ENCODE results near the gene MED8. TPM values are rescaled to one million over a fixed set of nuclear protein-coding genes. Genes with fewer than 3 reads are reported as not detected.
"Not testable (repeated sequence)": the region's sequence is repeated elsewhere in the genome, so short reads cannot be mapped to it uniquely, and the experiment has no call there.

The MED8 gene
- total RNA-seq, 1 experiment from 2014 or later, result 36.0 TPM

DNA sequence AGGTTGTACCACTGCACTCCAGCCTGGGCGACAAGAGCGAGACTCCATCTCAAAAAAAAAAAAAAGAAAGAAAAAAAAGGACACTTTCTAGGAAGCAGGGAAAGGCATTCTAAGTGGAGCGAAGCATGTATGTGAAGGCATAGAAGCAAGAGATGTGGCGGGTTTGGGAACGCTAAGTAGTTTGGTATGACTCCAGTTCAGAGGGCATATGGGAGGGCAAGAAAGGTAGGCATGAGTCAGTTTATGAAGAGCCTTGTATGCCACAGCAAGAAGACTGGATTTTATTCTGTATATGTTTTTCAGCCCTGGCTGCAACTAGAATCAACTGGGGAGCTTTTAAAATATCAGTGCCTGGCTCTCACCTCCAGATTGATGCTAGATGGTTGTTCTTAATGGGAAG is 17.4 kb downstream of the MED8 start (continued):
- TF ChIP-seq, protein P1, sequence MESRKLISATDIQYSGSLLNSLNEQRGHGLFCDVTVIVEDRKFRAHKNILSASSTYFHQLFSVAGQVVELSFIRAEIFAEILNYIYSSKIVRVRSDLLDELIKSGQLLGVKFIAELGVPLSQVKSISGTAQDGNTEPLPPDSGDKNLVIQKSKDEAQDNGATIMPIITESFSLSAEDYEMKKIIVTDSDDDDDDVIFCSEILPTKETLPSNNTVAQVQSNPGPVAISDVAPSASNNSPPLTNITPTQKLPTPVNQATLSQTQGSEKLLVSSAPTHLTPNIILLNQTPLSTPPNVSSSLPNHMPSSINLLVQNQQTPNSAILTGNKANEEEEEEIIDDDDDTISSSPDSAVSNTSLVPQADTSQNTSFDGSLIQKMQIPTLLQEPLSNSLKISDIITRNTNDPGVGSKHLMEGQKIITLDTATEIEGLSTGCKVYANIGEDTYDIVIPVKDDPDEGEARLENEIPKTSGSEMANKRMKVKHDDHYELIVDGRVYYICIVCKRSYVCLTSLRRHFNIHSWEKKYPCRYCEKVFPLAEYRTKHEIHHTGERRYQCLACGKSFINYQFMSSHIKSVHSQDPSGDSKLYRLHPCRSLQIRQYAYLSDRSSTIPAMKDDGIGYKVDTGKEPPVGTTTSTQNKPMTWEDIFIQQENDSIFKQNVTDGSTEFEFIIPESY (IDR thresholded peaks at IDR 0.05; ENCODE audit: extremely low read depth, insufficient replicate concordance, low read length), result no peak

- Histone ChIP-seq H3K9me2 (ENCODE audit: insufficient read depth) (no peaks in the 10 kb centered on the region), H3K4me3 (replicated peaks in 1 of 2; ENCODE audit: low read depth in 1 of 2, low read length in 2 of 2) (no peak overlapping the region), H3K9ac (ENCODE audit: low read length) (0 out of 2 replicates have a peak overlapping the region, but pooled peaks have one; percentile 15), H3K27ac (ENCODE audit: low read depth, low read length) (peak overlapping the region; percentile 93), H3K79me2 (ENCODE audit: insufficient read depth, low read length) (peaks cover 40% of the 10 kb centered on the region), H2AFZ (ENCODE audit: low read depth, low read length, poor library complexity, severe bottlenecking) (no peak overlapping the region), H3K36me3 (ENCODE audit: control insufficient read depth in 1 of 2, insufficient read depth in 2 of 2, low read length in 2 of 2) (no peaks in the 10 kb centered on the region), H3K27me3 (ENCODE audit: insufficient read depth, low read length) (no peaks in the 10 kb centered on the region), H3K4me1 (ENCODE audit: control insufficient read depth in 1 of 2, insufficient read depth in 2 of 2, low read length in 2 of 2) (peaks cover 40 to 83% of the 10 kb centered on the region in 2 experiments), H3K4me2 (ENCODE audit: low read length) (peak overlapping the region; percentile 66; the same call in 1 of the 2 replicates), H3K9me3 (ENCODE audit: control insufficient read depth in 1 of 2, insufficient read depth in 1 of 2, low read depth in 1 of 2, low read length in 2 of 2) (no peaks in the 10 kb centered on the region), H4K20me1 (ENCODE audit: insufficient read depth) (no peaks in the 10 kb centered on the region)
- ATAC-seq (no peak), DNase-seq (ENCODE audit: low read depth, low spot score) (no peak)
- TF ChIP-seq SP1 (IDR thresholded peaks at IDR 0.05; ENCODE audit: low read depth), result no peak
- peak; percentile 47 for TF ChIP-seq POLR2AphosphoS5 (IDR thresholded peaks at IDR 0.05; ENCODE audit: low read depth, low read length)
- TF ChIP-seq POLR2A (IDR thresholded peaks at IDR 0.05; ENCODE audit: borderline replicate concordance, extremely low read depth, insufficient read depth, insufficient read length), result no peak
- intact Hi-C loops (cut with micrococcal nuclease), result no loop called here
- POLR2A ChIA-PET, result no interaction called here
- RAD21 ChIA-PET (ENCODE audit: low non-redundant PET in 1 of 2, low total read pairs in 2 of 2, uncharacterized antibody in 2 of 2, unreplicated experiment in 2 of 2), result interaction anchor here in 1 of 2 experiments (0.7 kb wide), 1 partner anchor 285 kb away, joined by 3 read pairs; no protein-coding TSS in a partner anchor
- CTCF ChIA-PET, result no interaction called here
- BruUV-seq (replicated peaks), result no TSS peak
Observed at GRCh38 chr1:43370564-43370963, 19.0 kb downstream of the MED8 start.

GRCh38 chr1:43369779-43370178 is 19.8 kb downstream of the MED8 start:
- POLR2A ChIA-PET; BruUV-seq (replicated peaks); H2AFZ ChIP-seq (ENCODE audit: low read depth, low read length, poor library complexity, severe bottlenecking); H3K9me2 ChIP-seq (ENCODE audit: insufficient read depth); H3K36me3 ChIP-seq (ENCODE audit: control insufficient read depth in 1 of 2, insufficient read depth in 2 of 2, low read length in 2 of 2); H3K4me3 ChIP-seq (replicated peaks in 1 of 2; ENCODE audit: low read depth in 1 of 2, low read length in 2 of 2); CTCF ChIA-PET; H3K9ac ChIP-seq (ENCODE audit: low read length); ATAC-seq; intact Hi-C loops (cut with micrococcal nuclease); H3K27me3 ChIP-seq (ENCODE audit: insufficient read depth, low read length); H3K9me3 ChIP-seq (ENCODE audit: control insufficient read depth in 1 of 2, insufficient read depth in 1 of 2, low read depth in 1 of 2, low read length in 2 of 2); DNase-seq (ENCODE audit: low read depth, low spot score); H3K27ac ChIP-seq (ENCODE audit: low read depth, low read length); H4K20me1 ChIP-seq (ENCODE audit: insufficient read depth): not testable (repeated sequence)
- Histone ChIP-seq H3K4me2 (ENCODE audit: low read length) (peak overlapping the region; percentile 15; the same call in 1 of the 2 replicates), H3K4me1 (ENCODE audit: control insufficient read depth in 1 of 2, insufficient read depth in 2 of 2, low read length in 2 of 2) (peaks cover 41 to 85% of the 10 kb centered on the region in 2 experiments), H3K79me2 (ENCODE audit: insufficient read depth, low read length) (peaks cover 48% of the 10 kb centered on the region)
- RAD21 ChIA-PET (ENCODE audit: low non-redundant PET in 1 of 2, low total read pairs in 2 of 2, uncharacterized antibody in 2 of 2, unreplicated experiment in 2 of 2), result interaction anchor here in 1 of 2 experiments (0.7 kb wide), 1 partner anchor 284 kb away, joined by 3 read pairs; no protein-coding TSS in a partner anchor

All from HCT116 (cell line).